22Rv1 (cell line): Measurements from ENCODE around the gene ELP6.

ENCODE experiments used
- ZFX ChIP-seq: fragments of 450-650 bp; IDR thresholded peaks from 2 replicates; pipeline ENCODE4 v1.6.1; 2017; ENCODE audit warnings: antibody characterized with exemption, borderline replicate concordance
- TF ChIP-seq, protein P1 (sequence below): fragments of 450-650 bp; IDR thresholded peaks from 2 replicates; pipeline ENCODE4 v1.5.1; 2017; ENCODE audit warnings: mild to moderate bottlenecking

DNA sequence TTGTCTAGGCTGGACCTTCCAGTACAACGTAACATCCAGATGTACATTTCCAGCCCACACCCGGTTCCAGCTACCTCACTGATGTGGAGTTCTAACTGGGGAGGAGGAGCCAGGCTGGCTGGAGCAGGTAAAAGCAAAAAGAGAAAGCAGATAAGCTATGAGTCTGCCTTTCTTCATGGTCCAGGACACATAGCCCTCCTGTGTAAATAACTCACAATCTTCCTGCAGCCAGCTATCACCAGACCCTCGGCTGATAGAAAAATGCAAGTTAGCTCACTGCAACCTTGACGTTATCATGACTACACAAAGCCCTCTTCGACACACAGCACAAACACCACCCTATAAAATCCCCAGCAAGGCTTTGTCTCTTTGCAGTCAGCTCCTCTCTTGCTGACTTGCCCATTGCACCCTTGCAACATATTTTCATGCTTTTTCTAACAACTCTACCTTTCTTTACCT, 20.5 kb upstream of the ELP6 start:
- TF ChIP-seq, protein P1, sequence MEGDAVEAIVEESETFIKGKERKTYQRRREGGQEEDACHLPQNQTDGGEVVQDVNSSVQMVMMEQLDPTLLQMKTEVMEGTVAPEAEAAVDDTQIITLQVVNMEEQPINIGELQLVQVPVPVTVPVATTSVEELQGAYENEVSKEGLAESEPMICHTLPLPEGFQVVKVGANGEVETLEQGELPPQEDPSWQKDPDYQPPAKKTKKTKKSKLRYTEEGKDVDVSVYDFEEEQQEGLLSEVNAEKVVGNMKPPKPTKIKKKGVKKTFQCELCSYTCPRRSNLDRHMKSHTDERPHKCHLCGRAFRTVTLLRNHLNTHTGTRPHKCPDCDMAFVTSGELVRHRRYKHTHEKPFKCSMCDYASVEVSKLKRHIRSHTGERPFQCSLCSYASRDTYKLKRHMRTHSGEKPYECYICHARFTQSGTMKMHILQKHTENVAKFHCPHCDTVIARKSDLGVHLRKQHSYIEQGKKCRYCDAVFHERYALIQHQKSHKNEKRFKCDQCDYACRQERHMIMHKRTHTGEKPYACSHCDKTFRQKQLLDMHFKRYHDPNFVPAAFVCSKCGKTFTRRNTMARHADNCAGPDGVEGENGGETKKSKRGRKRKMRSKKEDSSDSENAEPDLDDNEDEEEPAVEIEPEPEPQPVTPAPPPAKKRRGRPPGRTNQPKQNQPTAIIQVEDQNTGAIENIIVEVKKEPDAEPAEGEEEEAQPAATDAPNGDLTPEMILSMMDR = no peak
- no peak for TF ChIP-seq ZFX
